Myocyte (in vitro differentiated cells): Measurements from ENCODE around the gene MXRA8. TPM values are rescaled to one million over a fixed set of nuclear protein-coding genes. Genes with fewer than 3 reads are reported as not detected.
"Not testable (repeated sequence)": the region's sequence is repeated elsewhere in the genome, so short reads cannot be mapped to it uniquely, and the experiment has no call there.

Experiments used
- DNase-seq: peaks from one replicate; pipeline ENCODE4 v3.0.0-alpha.2; 2012; ENCODE audit warnings: low read depth
- total RNA-seq: library from RNA; depleted of rRNA; stranded (reverse); fragments of >200 nt; gene quantifications from 2 replicates; pipeline ENCODE4 v1.2.3, GENCODE V29; 2014

MXRA8 gene
- total RNA-seq, 1 donor from 2014 or later: 224 TPM

- no peak for DNase-seq
These were observed 34.3 kb downstream of the MXRA8 start for GRCh38 chr1:1324084-1324523.

DNA sequence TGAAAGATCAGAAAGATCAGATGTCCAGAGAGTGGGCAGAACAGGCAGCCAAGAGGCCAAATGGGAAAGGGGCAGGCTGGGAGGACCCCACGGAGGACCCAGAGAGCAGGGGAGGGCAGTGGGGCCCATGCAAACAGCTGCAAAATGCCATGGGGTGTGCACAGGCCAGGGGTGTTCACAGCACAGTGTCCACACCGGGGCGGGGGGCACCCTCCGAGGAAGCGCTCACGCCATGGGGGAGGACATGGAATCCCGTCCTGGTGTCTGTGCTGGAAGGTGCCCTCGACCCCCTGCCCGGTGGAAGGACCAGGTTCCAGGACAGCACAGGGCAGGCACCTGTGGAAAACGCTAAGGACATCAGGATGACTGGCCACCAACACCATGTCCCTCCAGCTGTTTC lies 35.4 kb downstream of the MXRA8 start:
- no peak for DNase-seq

- DNase-seq: no peak
These were observed 35.9 kb downstream of the MXRA8 start for GRCh38 chr1:1322418-1322817.

DNA sequence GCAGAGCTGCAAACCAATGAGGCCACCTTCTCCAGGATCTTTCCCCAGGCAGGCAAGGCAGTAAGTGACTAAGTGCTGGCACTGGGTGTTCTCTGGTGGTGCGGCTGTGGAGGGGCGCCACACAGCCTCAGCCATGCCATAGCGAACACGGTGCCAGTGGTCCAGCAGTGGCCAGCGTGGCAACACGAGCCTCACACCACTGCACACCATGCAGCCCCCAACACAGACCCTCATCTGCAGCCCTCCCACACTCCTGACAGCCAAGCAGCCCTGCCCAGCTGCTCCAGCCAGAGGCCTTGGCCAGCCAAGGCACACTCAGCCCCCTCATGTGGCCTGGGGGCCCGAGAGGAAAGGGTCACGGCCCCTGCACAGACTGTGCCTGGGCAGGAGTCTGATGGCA lies 36.9 kb downstream of the MXRA8 start:
- DNase-seq: no peak

GRCh38 chr1:1320666-1321448 lies 37.5 kb downstream of the MXRA8 start:
- DNase-seq: no peak

- DNase-seq: no peak
These were observed 38.8 kb downstream of the MXRA8 start for GRCh38 chr1:1319646-1319941.

DNA sequence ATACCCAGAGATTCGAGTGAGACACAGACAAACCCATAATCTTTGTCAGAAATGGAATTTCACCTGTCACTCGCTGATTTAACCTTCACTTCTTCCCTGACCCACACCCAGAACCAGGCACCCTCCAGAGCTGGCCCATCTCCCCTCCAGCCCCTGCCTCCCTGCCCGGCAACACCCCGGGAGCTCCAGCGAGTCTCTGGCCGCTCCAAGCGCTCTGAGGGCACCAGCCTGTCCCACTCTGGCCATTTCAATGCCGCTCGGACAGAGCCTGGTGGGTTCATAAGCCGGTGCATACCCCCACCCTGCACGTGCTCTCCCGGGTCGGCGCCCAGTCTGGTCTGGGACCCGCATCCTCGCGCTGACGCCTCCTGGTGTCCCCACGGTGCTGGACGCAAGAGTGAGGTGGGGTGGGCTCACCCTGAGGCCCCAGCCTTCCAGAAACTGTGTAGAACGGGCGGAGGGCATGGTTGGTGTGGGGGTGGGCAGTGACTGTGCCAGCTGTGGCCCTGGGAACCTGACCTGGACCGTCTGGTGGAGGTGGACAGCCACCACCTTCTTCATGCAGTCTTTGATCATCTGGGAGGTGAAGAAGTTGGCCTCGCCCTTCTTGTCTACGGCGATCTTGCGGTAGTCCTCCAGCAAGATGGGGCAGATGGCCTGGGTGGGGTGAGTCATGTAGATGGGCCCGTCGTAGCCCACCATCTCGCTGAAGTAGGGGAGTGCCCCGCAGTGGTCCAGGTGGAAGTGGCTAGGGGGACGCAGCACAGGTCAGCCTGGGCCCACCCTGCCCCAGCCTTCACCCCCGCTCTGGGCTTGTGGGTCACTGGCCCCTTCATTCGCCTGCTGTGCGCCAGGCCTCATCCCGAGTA lies 39.3 kb downstream of the MXRA8 start:
- no peak for DNase-seq

- DNase-seq: peak; percentile 94
These were observed 40.2 kb downstream of the MXRA8 start for GRCh38 chr1:1318131-1318652.

GRCh38 chr1:1317420-1317819 lies 40.9 kb downstream of the MXRA8 start:
- DNase-seq: no peak

DNA sequence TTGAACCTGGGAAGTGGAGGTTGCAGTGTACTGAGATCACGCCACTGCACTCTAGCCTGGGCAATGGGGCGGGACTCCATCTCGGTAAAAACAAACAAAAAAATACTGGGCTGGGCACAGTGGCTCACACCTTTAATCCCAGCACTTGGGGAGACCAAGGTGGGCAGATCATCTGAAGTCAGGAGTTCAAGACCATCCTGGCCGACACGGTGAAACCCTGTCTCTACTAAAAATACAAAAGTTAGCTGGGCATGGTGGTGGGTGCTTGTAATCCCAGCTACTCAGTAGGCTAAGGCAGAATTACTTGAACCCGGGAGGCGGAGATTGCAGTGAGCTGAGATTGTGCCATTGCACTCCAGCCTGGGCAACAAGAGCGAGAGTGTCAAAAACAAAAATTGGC lies 42.2 kb downstream of the MXRA8 start:
- DNase-seq: not testable (repeated sequence)

DNA sequence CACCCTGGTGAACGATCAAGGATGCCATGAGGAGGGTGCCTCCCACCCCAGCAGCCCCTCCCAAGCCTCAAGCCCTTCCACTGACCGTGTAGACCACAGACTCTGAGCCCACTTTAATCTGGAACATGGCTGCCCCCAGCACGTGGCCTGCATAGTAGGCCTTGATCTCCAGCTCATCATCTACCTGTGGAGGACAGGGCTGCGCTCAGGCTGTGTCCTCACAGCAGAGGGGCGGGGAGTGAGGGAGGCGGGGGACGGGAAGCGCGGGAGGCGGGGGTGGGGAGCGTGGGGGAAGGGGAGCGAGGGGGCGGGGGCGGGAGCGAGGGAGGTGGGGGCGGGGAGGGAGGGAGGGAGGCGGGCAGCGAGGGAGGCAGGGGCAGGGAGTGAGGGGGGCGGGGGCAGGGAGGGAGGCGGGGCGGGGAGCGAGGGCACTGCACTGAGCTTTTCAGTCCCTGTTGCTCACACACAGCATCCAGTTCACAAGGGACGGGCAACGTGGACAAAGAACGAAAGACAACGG lies 42.9 kb downstream of the MXRA8 start:
- DNase-seq: no peak

DNA sequence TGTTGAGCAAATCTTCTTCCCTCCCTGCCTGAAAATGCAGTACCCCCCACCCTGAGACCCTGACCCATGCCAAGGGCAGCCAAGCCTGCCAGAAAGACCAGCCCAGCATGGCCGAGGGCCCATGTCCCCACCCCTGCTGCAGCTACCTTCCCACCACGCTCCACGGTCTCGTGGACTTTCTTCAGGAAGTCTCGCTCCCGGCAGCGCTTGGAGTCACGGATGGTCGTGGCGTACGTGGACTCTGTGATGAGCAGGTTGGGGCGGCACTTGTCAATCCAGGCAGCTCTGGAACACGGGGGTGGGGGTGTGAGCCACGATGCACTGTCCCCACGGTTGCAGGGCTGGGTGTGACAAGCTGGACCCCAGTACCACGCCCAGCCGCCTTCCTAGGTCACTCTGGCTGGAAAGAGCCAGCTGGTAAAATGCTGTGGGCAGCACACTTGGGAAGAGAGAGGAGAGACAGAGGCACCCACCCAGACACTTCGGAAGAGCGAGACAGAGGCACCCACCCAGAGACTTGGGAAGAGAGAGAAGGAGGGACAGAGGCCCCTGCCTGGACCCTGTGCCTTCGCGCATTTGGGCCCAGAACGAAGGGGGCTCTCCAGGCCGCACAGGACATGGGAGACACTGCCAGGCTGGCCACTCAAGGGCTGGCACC lies 43.5 kb downstream of the MXRA8 start:
- DNase-seq: no peak

DNA sequence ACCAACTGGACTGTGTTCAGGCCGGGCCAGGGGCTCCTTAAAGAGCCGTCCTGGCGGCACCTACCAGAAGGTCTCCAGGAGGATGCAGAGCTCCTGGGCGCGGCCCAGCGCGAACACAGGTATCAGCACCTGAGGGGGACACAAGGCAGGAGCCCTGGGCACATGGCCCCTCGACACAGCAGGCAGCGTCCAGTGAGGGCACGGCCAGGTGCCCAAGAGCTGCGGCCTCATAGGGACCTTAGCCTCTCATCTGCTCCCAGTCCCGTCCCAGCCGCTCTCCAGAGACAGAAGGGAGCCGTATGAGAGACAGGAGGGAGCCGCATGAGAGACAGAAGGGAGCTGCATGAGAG lies 44.1 kb downstream of the MXRA8 start:
- DNase-seq: no peak

DNA sequence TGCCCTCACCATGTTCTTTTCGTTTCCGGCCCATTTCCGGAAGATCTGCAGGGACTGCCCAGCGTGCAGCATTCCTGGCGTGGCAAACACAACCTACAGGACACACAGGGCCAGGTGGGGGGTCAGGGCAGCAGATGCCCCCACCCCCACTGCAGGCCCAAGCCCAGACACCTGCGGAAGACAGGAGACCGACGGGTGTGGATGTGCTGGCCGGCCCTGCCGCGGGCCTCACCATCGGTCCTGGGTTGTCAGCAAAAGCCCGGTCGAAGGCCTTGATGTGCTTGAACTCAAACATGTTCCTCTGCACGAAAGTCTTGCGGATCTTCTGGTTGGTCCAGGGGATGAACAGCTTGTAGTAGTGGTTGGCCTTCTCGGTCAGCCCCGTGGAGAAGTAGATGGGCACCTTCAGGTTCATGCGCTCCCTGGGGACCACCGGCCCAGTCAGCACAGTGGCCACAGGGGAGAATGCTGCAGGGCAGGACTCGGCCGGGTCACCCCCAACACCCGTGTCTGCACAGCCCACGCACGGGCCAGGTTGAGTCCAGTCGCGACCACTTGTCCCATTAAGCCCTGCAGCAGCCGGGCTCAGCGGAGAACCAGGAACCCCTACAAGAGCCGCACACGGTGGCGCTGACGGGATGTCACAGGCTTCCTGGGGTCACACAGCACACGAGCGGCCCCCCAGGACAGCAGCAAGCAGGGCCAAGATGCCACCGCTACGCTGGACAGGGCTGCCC lies 44.7 kb downstream of the MXRA8 start:
- no peak for DNase-seq

- DNase-seq: no peak
These were observed 45.7 kb downstream of the MXRA8 start for GRCh38 chr1:1312450-1313314.

- no peak for DNase-seq
These were observed 46.9 kb downstream of the MXRA8 start for GRCh38 chr1:1311107-1312104.

DNA sequence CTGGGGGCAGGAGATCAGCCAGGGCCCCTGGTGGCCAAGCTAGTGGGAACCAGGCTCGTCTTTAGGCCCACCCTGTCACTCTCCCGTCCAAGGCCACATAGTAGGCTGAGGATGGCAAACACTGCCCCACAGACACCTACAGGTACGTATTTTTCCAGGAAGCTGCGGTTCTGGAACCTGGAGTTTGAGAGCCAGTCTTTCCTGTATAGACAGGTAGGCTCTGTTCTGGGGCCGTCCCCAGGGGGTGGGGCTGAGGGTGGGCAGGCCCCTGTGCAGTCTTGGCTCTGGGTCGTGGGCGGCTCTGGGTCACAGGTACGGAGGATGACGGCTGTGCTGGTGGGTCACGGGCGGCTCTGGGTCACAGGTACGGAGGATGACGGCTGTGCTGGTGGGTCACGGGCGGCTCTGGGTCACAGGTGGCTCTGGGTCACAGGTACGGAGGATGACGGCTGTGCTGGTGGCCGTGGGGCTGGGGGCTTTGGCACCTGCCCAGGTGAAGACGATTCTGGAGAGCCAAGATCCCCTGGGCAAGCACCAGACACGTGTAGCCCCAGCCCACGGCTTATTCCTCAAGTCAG lies 47.8 kb downstream of the MXRA8 start:
- DNase-seq: no peak

DNA sequence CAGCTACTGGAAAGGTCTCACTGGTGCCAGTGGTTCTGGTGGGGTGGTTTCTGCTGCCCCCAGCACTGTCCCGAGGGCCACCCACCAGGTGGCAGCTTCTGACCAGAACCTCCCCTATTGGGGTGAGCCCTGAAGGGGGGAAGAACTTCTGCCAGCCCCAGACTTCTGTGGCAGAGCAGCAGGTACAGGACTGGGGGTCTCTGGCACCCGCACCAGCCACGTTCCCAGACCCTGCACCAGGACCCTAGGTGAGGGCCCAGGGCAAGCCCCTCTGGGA lies 48.3 kb downstream of the MXRA8 start:
- no peak for DNase-seq
